Epidermal melanocyte (primary cell): ENCODE results near the gene MINDY3.
"Not testable (repeated sequence)": the region's sequence is repeated elsewhere in the genome, so short reads cannot be mapped to it uniquely, and the experiment has no call there.

Experiments used
- DNase-seq: peaks from one replicate; pipeline ENCODE4 v3.0.0; 2011; ENCODE audit warnings: low spot score; ENCODE audit not compliant: insufficient read length

Gene MINDY3

GRCh38 chr10:15859906-15860691, at the start of gene MINDY3:
Gene MINDY3 (minus strand): TSS chr10:15860507. CDS start chr10:15860299, 208 bp downstream.
- peak; percentile 54 for DNase-seq

GRCh38 chr10:15901889-15902288, 41.6 kb upstream of the MINDY3 start:
- no peak for DNase-seq

GRCh38 chr10:15898046-15898445, 37.7 kb upstream of the MINDY3 start:
- DNase-seq: no peak

GRCh38 chr10:15897287-15897686, 37.0 kb upstream of the MINDY3 start:
- DNase-seq: no peak

GRCh38 chr10:15896654-15897053, 36.3 kb upstream of the MINDY3 start:
- no peak for DNase-seq

GRCh38 chr10:15884447-15884846, 24.1 kb upstream of the MINDY3 start:
- DNase-seq: no peak

GRCh38 chr10:15881542-15881941, 21.2 kb upstream of the MINDY3 start:
- DNase-seq: no peak

- no peak for DNase-seq
These were observed 19.4 kb upstream of the MINDY3 start for GRCh38 chr10:15879663-15880062.

- DNase-seq: peak; percentile 47
These were observed 18.8 kb upstream of the MINDY3 start for GRCh38 chr10:15879058-15879457.

GRCh38 chr10:15877836-15878576, 17.7 kb upstream of the MINDY3 start:
- no peak for DNase-seq

- DNase-seq: not testable (repeated sequence)
These were observed 16.0 kb upstream of the MINDY3 start for GRCh38 chr10:15876274-15876673.

GRCh38 chr10:15872645-15873044, 12.3 kb upstream of the MINDY3 start:
- DNase-seq: not testable (repeated sequence)

- no peak for DNase-seq
These were observed 11.5 kb upstream of the MINDY3 start for GRCh38 chr10:15871823-15872222.

- no peak for DNase-seq
These were observed 9.6 kb upstream of the MINDY3 start for GRCh38 chr10:15869935-15870334.

- no peak for DNase-seq
These were observed 7.7 kb upstream of the MINDY3 start for GRCh38 chr10:15868006-15868405.

- no peak for DNase-seq
These were observed 5.0 kb upstream of the MINDY3 start for GRCh38 chr10:15865304-15865703.

- DNase-seq: no peak
These were observed 4.1 kb upstream of the MINDY3 start for GRCh38 chr10:15864419-15864818.

- no peak for DNase-seq
These were observed 3.4 kb upstream of the MINDY3 start for GRCh38 chr10:15863733-15864132.

GRCh38 chr10:15863323-15863722, 3.0 kb upstream of the MINDY3 start:
- no peak for DNase-seq

GRCh38 chr10:15860692-15861201, 440 bp upstream of the MINDY3 start:
- no peak for DNase-seq

GRCh38 chr10:15859509-15859905, 800 bp downstream of the MINDY3 start:
- DNase-seq: no peak

GRCh38 chr10:15858861-15859281, 1.4 kb downstream of the MINDY3 start:
- DNase-seq: no peak
